Neuronal stem cell (in vitro differentiated cells): ENCODE data around the gene HELZ2. TPM values are rescaled to one million over a fixed set of nuclear protein-coding genes. Genes with fewer than 3 reads are reported as not detected.

Experiments used
- DNase-seq: peaks from one replicate; pipeline ENCODE4 v3.0.0-alpha.2; 2013; ENCODE audit warnings: low spot score
- H2AFZ ChIP-seq: one replicate; pipeline ENCODE4 v1.6.1; 2013; ENCODE audit warnings: mild to moderate bottlenecking, low read length, inconsistent platforms
- H2AK5ac ChIP-seq: 2 replicates; pipeline ENCODE4 v1.6.1; 2013; ENCODE audit warnings: low read depth, mild to moderate bottlenecking, inconsistent platforms, low read length, moderate library complexity, mixed read lengths
- H2BK120ac ChIP-seq: 2 replicates; pipeline ENCODE4 v1.6.1; 2013; ENCODE audit warnings: low read depth, mild to moderate bottlenecking, inconsistent platforms, low read length, moderate library complexity, mixed read lengths
- H2BK12ac ChIP-seq: one replicate; pipeline ENCODE4 v1.6.1; 2013; ENCODE audit warnings: low read length, inconsistent platforms
- H2BK15ac ChIP-seq: 2 replicates; pipeline ENCODE4 v1.6.1; 2013; ENCODE audit warnings: mild to moderate bottlenecking, low read length, inconsistent platforms, mixed read lengths
- H2BK5ac ChIP-seq: one replicate; pipeline ENCODE4 v1.6.1; 2013; ENCODE audit warnings: inconsistent platforms, mild to moderate bottlenecking, low read length, moderate library complexity
- H3K14ac ChIP-seq: one replicate; pipeline ENCODE4 v1.6.1; 2013; ENCODE audit warnings: low read length, inconsistent platforms
- H3K18ac ChIP-seq: 2 replicates; pipeline ENCODE4 v1.6.1; 2013; ENCODE audit warnings: low read length, inconsistent platforms
- H3K23ac ChIP-seq: 2 replicates; pipeline ENCODE4 v1.6.1; 2013; ENCODE audit warnings: low read depth, mild to moderate bottlenecking, mixed read lengths, low read length, inconsistent platforms; ENCODE audit not compliant: poor library complexity
- H3K27ac ChIP-seq: replicated peaks from 3 replicates; pipeline ENCODE4 v1.5.1; 2013; ENCODE audit warnings: low read length, inconsistent platforms
- H3K27me3 ChIP-seq, 3 experiments: 2 replicates each; pipeline ENCODE4 v1.6.1; 2013; ENCODE audit warnings: low read length in 3 of 3, mild to moderate bottlenecking in 2 of 3, inconsistent platforms in 1 of 3, low read depth in 1 of 3, mixed read lengths in 1 of 3, moderate library complexity in 1 of 3; ENCODE audit not compliant: control insufficient read depth in 3 of 3, insufficient read depth in 3 of 3
- H3K36me3 ChIP-seq, 2 donors: replicated peaks in 1 of 2; 2 replicates each; pipeline ENCODE4 v1.6.1; 2013; ENCODE audit warnings: low read length in 2 of 2; ENCODE audit not compliant: control insufficient read depth in 2 of 2, insufficient read depth in 2 of 2
- H3K4ac ChIP-seq: 2 replicates; pipeline ENCODE4 v1.6.1; 2013; ENCODE audit warnings: inconsistent platforms, mild to moderate bottlenecking, low read length, moderate library complexity
- H3K4me1 ChIP-seq, 2 donors: 1 replicate in 1 of 2; 2 replicates in 1 of 2; pipeline ENCODE4 v1.6.1; 2013; ENCODE audit warnings: low read length in 2 of 2, low read depth in 1 of 2; ENCODE audit not compliant: control insufficient read depth in 2 of 2, insufficient read depth in 1 of 2
- H3K4me2 ChIP-seq: one replicate; pipeline ENCODE4 v1.6.1; 2013; ENCODE audit warnings: mild to moderate bottlenecking, low read length, inconsistent platforms; ENCODE audit not compliant: insufficient read depth, poor library complexity, severe bottlenecking
- H3K4me3 ChIP-seq, 2 donors: 2 replicates each; pipeline ENCODE4 v1.5.1; 2013; ENCODE audit warnings: low read length in 2 of 2, mild to moderate bottlenecking in 2 of 2, inconsistent platforms in 1 of 2, moderate library complexity in 1 of 2
- H3K79me1 ChIP-seq: one replicate; pipeline ENCODE4 v1.6.1; 2013; ENCODE audit warnings: low read depth, mild to moderate bottlenecking, inconsistent platforms, low read length, moderate library complexity
- H3K9ac ChIP-seq: one replicate; pipeline ENCODE4 v1.6.1; 2013; ENCODE audit warnings: mild to moderate bottlenecking, low read depth, low read length, inconsistent platforms; ENCODE audit not compliant: poor library complexity
- H3K9me3 ChIP-seq, 2 donors: replicated peaks in 1 of 2; 2 replicates each; pipeline versions ENCODE3 to v1.6.1; 2013; ENCODE audit warnings: low read length in 2 of 2, mild to moderate bottlenecking in 2 of 2, inconsistent platforms in 1 of 2, low read depth in 1 of 2, mixed read lengths in 1 of 2, moderate library complexity in 1 of 2; ENCODE audit not compliant: control insufficient read depth in 2 of 2, insufficient read depth in 1 of 2
- H4K8ac ChIP-seq: one replicate; pipeline ENCODE4 v1.6.1; 2013; ENCODE audit warnings: low read depth, mild to moderate bottlenecking, inconsistent platforms, low read length, moderate library complexity
- H4K91ac ChIP-seq: one replicate; pipeline ENCODE4 v1.6.1; 2013; ENCODE audit warnings: low read length, low read depth, mild to moderate bottlenecking, inconsistent platforms; ENCODE audit not compliant: poor library complexity
- WGBS, 2 donors: extraction: QIAGEN DNeasy Blood & Tissue Kit; methylation state at CpG; one replicate each; pipeline ENCODE4 v1.1.7; 2013; ENCODE audit warnings: missing lambda C conversion rate in 2 of 2, mixed read lengths in 1 of 2; ENCODE audit not compliant: insufficient read length in 2 of 2, insufficient replicate concordance in 1 of 2; ENCODE audit errors: extremely low coverage in 2 of 2; 5-methylcytosine and 5-hydroxymethylcytosine counted together
- polyA plus RNA-seq, 2 experiments: library from polyadenylated mRNA; stranded (reverse); fragments of 200-250 nt; gene quantifications; one replicate each; pipeline ENCODE4 v1.2.3, GENCODE V29; 2013

Gene HELZ2
- polyA plus RNA-seq (2013, experiment 1 of 2), result 5.7 TPM
- polyA plus RNA-seq (2013, experiment 2 of 2), result 5.8 TPM

GRCh38 chr20:63574156-63574828 lies at the start of gene HELZ2:
HELZ2 (minus strand) TSS chr20:63574239; CDS start chr20:63572385, 1,854 bp downstream.
- Histone ChIP-seq H2BK12ac (no peak within 1 kb of the TSS), H3K9ac (peak within 1 kb of the TSS; percentile 86), H3K18ac (peak within 1 kb of the TSS; percentile 97), H3K4ac (no peak within 1 kb of the TSS), H3K79me1 (peaks cover 3% of the 10 kb centered on the region), H4K8ac (no peak within 1 kb of the TSS), H3K27me3 (no peaks in the 10 kb centered on the region), H2BK15ac (peak within 1 kb of the TSS; percentile 91), H2BK120ac (no peak within 1 kb of the TSS), H3K4me3 (peak within 1 kb of the TSS; percentile 72 to 90), H3K4me2 (peak within 1 kb of the TSS; percentile 97), H2AFZ (peak within 1 kb of the TSS; percentile 88), H3K36me3 (no peaks in the 10 kb centered on the region), H4K91ac (no peak within 1 kb of the TSS), H3K4me1 (peaks cover 3 to 18% of the 10 kb centered on the region in 2 donors), H3K23ac (peak within 1 kb of the TSS; percentile 73), H2AK5ac (peak within 1 kb of the TSS; percentile 90), H2BK5ac (peak within 1 kb of the TSS; percentile 24), H3K14ac (peak within 1 kb of the TSS; percentile 84), H3K9me3 (no peaks in the 10 kb centered on the region), H3K27ac (no peak within 1 kb of the TSS)
- no CpG with 5 or more reads among the region's 40 CpGs for WGBS, 2 donors
- peak; percentile 51 for DNase-seq

GRCh38 chr20:63622732-63623131 lies 48.7 kb upstream of the HELZ2 start:
- WGBS, 2 donors, result 100% methylated on average over 1 of the region's 14 CpGs; no CpG with 5 or more reads in 1 of the 2 donors
- Histone ChIP-seq H3K27me3 (no peaks in the 10 kb centered on the region), H3K18ac (no peak overlapping the region), H3K9me3 (no peaks in the 10 kb centered on the region), H3K14ac (no peak overlapping the region), H2BK12ac (no peak overlapping the region), H3K9ac (no peak overlapping the region), H3K36me3 (peaks cover 9 to 29% of the 10 kb centered on the region in 2 donors), H3K4ac (no peak overlapping the region), H3K27ac (no peak overlapping the region), H3K4me3 (no peak overlapping the region), H3K4me1 (peaks cover 2 to 8% of the 10 kb centered on the region in 2 donors), H4K8ac (no peak overlapping the region), H2BK5ac (no peak overlapping the region), H2BK15ac (no peak overlapping the region), H4K91ac (no peak overlapping the region), H3K23ac (no peak overlapping the region), H2AFZ (no peak overlapping the region), H2AK5ac (no peak overlapping the region), H3K79me1 (peaks cover 12% of the 10 kb centered on the region), H3K4me2 (no peak overlapping the region), H2BK120ac (no peak overlapping the region)
- DNase-seq, result no peak

DNA sequence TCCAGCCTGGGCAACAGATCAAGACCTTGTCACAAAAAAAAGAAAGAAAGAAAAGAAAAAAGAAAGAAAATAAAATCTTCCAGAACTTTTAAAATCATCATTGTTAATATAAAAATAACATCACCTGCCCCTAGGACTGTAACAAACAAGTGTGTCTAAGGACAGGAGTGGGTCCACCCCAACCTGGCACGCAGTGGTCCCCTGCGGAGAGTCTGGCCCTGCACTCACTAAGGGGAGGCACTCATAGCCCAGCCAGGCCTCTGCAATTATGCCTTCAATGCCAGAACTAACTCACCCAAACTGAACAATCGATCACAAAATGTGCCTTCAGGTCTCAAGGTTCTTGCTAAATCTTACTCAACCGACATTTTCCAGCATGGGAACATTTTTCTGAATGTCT lies 48.1 kb upstream of the HELZ2 start:
- no peak overlapping the region for H4K8ac ChIP-seq
- no peak overlapping the region for H2BK5ac ChIP-seq
- H3K14ac ChIP-seq, result no peak overlapping the region
- peaks cover 7% of the 10 kb centered on the region for H3K79me1 ChIP-seq
- no peak overlapping the region for H3K4ac ChIP-seq
- WGBS, 2 donors, result no CpG with 5 or more reads among the region's 4 CpGs
- no peak overlapping the region for H3K4me3 ChIP-seq
- peaks cover 2 to 6% of the 10 kb centered on the region in 2 donors for H3K4me1 ChIP-seq
- no peak overlapping the region for H2BK12ac ChIP-seq
- no peak overlapping the region for H3K23ac ChIP-seq
- no peak overlapping the region for H4K91ac ChIP-seq
- no peaks in the 10 kb centered on the region for H3K9me3 ChIP-seq
- no peaks in the 10 kb centered on the region for H3K27me3 ChIP-seq
- DNase-seq, result no peak
- no peak overlapping the region for H2BK15ac ChIP-seq
- H2AK5ac ChIP-seq, result no peak overlapping the region
- no peak overlapping the region for H3K27ac ChIP-seq
- no peak overlapping the region for H2BK120ac ChIP-seq
- H3K9ac ChIP-seq, result no peak overlapping the region
- H3K4me2 ChIP-seq, result no peak overlapping the region
- H3K18ac ChIP-seq, result no peak overlapping the region
- H2AFZ ChIP-seq, result no peak overlapping the region
- H3K36me3 ChIP-seq, result peaks cover 12 to 35% of the 10 kb centered on the region in 2 donors

DNA sequence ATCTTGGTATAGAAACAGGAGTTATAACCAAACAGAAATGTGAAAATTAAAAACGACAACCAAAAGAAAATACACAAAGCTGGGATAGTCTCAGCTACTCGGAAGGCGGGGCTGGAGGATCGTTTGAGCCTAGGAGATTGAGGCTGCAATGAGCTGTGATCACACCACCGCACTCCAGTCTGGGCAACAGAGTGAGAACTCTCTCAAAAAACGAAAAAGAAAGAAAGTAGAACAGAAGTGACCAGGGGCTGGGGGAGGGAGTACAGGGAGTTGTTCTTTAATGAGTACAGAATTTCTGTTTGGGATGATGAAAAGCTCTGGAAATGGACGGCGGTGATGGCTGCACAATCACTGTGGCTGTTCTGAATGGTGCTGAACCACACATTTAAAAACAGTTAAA lies 47.0 kb upstream of the HELZ2 start:
- peaks cover 18 to 46% of the 10 kb centered on the region in 2 donors for H3K36me3 ChIP-seq
- H3K4ac ChIP-seq, result no peak overlapping the region
- no peak overlapping the region for H3K18ac ChIP-seq
- H3K27ac ChIP-seq, result no peak overlapping the region
- H2BK12ac ChIP-seq, result no peak overlapping the region
- H2BK5ac ChIP-seq, result no peak overlapping the region
- H3K9ac ChIP-seq, result no peak overlapping the region
- no peak overlapping the region for H2BK15ac ChIP-seq
- H3K23ac ChIP-seq, result no peak overlapping the region
- no peak overlapping the region for H4K8ac ChIP-seq
- no peak overlapping the region for H2AK5ac ChIP-seq
- H3K4me3 ChIP-seq, result no peak overlapping the region
- no CpG with 5 or more reads among the region's 8 CpGs for WGBS, 2 donors
- no peak overlapping the region for H2AFZ ChIP-seq
- DNase-seq, result no peak
- no peak overlapping the region for H4K91ac ChIP-seq
- H3K4me2 ChIP-seq, result no peak overlapping the region
- no peak overlapping the region for H2BK120ac ChIP-seq
- H3K4me1 ChIP-seq, result peaks cover 1 to 6% of the 10 kb centered on the region in 2 donors
- H3K14ac ChIP-seq, result no peak overlapping the region
- peaks cover 5% of the 10 kb centered on the region for H3K79me1 ChIP-seq
- peaks cover 0 to 5% of the 10 kb centered on the region in 2 donors for H3K9me3 ChIP-seq
- no peaks in the 10 kb centered on the region for H3K27me3 ChIP-seq
